Thoracic aorta (tissue), 2 donors: ENCODE results near the gene FAM13A. TPM values are rescaled to one million over a fixed set of nuclear protein-coding genes. Genes with fewer than 3 reads are reported as not detected.

Experiments
- ATAC-seq: fragments of 150-250 bp; one replicate; pipeline ENCODE4 v1.8.0; 2017; ENCODE audit warnings: low read depth; ENCODE audit not compliant: insufficient number of reproducible peaks, low FRiP score
- DNase-seq: peaks from one replicate; pipeline ENCODE4 v3.0.0-alpha.2; 2020; ENCODE audit warnings: low spot score
- H3K27ac ChIP-seq, 2 donors: fragments of 200-600 bp; sonication (generic); 1 replicate in 1 of 2; 2 replicates in 1 of 2; pipeline ENCODE4 v1.5.1; 2016; ENCODE audit warnings: mild to moderate bottlenecking in 2 of 2, moderate library complexity in 2 of 2
- H3K27me3 ChIP-seq: fragments of 200-600 bp; sonication (generic); replicated peaks from 2 replicates; pipeline ENCODE4 v1.6.0; 2016; ENCODE audit warnings: mild to moderate bottlenecking; ENCODE audit not compliant: insufficient read depth
- H3K36me3 ChIP-seq: fragments of 200-600 bp; sonication (generic); one replicate; pipeline ENCODE4 v1.5.1; 2016
- H3K4me1 ChIP-seq, 2 donors: fragments of 200-600 bp; sonication (generic); 1 replicate in 1 of 2; 2 replicates in 1 of 2; pipeline versions ENCODE4 v1.5.1 to v1.6.0; 2016; ENCODE audit warnings: low read depth in 2 of 2, mild to moderate bottlenecking in 1 of 2; ENCODE audit not compliant: control insufficient read depth in 1 of 2
- H3K4me3 ChIP-seq: fragments of 200-600 bp; sonication (generic); 2 replicates; pipeline ENCODE4 v1.5.1; 2016; ENCODE audit warnings: mild to moderate bottlenecking
- H3K9me3 ChIP-seq: fragments of 200-600 bp; sonication (generic); 2 replicates; pipeline ENCODE4 v1.5.1; 2016
- total RNA-seq, 2 donors: library from RNA; depleted of rRNA; stranded (reverse); fragments of >200 nt; gene quantifications; one replicate each; pipeline versions ENCODE4 v1.1.0 to v1.2.3, GENCODE V29; 2016
- TF ChIP-seq, protein P1 (sequence below): fragments of 200-600 bp; sonication (generic); IDR thresholded peaks from one replicate; pipeline ENCODE4 v1.5.1; 2019; ENCODE audit warnings: antibody characterized with exemption

The FAM13A gene
- total RNA-seq, 2 donors from 2014 or later = 27.3 to 32.5 TPM

DNA sequence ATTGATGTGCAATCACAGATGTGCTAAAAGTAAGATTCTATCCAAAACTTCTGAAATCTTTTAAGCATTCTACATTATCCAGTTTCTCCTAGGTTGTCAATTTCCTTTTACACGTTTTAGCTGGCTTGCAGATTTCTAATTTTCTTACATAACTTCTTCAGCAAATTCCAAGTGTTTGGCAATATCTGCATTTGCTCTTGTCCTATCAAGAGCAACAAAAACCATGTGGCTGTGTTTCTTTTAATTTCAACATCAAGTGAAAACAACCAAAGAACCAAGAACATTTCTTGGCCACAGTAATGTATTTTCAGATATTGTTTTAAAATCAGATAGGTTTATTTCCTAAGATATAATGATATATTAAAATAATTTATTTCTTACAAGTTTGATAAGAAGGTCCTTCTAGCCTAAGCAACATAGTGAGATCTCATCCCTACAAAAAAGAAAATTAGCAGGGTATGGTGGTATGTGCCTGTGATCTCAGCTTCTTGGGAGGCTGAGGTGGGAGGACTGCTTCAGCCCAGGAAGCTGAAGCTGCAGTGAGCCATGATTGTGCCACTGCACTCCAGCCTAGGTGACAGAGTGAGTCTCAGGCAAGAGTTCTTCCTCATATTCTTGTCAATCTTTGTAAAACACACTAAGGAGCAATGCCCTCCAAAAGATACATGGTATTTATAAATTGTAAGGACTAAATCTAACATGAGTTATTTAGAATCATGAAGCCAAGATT, 228.0 kb downstream of the FAM13A start:
- Histone ChIP-seq H3K9me3 (no peaks in the 10 kb centered on the region), H3K4me3 (no peak overlapping the region), H3K36me3 (no peaks in the 10 kb centered on the region), H3K4me1 (peaks cover 0 to 3% of the 10 kb centered on the region in 2 donors), H3K27ac (no peak overlapping the region), H3K27me3 (no peaks in the 10 kb centered on the region)
- ATAC-seq (no peak), DNase-seq (no peak)
- TF ChIP-seq, protein P1, sequence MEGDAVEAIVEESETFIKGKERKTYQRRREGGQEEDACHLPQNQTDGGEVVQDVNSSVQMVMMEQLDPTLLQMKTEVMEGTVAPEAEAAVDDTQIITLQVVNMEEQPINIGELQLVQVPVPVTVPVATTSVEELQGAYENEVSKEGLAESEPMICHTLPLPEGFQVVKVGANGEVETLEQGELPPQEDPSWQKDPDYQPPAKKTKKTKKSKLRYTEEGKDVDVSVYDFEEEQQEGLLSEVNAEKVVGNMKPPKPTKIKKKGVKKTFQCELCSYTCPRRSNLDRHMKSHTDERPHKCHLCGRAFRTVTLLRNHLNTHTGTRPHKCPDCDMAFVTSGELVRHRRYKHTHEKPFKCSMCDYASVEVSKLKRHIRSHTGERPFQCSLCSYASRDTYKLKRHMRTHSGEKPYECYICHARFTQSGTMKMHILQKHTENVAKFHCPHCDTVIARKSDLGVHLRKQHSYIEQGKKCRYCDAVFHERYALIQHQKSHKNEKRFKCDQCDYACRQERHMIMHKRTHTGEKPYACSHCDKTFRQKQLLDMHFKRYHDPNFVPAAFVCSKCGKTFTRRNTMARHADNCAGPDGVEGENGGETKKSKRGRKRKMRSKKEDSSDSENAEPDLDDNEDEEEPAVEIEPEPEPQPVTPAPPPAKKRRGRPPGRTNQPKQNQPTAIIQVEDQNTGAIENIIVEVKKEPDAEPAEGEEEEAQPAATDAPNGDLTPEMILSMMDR = no peak

DNA sequence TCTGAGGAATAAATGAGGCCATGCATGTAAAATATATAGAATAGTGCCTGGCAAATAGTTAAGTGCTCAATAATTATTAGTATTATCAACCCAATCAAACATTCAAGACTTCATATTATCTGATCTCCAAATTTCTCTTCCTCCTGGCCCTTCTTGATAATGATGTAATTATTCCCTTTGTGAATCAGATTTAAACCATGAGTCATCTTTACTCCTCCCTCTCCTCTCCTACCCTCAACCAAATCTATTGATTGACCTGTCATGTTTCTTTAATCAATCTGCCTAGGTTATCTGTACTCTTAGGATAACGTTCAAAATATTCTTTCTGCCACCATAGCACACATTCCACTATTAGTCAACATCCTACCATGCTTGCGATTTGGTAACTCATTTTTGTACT, 229.5 kb downstream of the FAM13A start:
- DNase-seq = no peak
- TF ChIP-seq, protein P1 = no peak
- Histone ChIP-seq H3K4me1 (peaks cover 0 to 4% of the 10 kb centered on the region in 2 donors), H3K27me3 (no peaks in the 10 kb centered on the region), H3K36me3 (no peaks in the 10 kb centered on the region), H3K9me3 (no peaks in the 10 kb centered on the region), H3K27ac (no peak overlapping the region), H3K4me3 (no peak overlapping the region)
- ATAC-seq = no peak

DNA sequence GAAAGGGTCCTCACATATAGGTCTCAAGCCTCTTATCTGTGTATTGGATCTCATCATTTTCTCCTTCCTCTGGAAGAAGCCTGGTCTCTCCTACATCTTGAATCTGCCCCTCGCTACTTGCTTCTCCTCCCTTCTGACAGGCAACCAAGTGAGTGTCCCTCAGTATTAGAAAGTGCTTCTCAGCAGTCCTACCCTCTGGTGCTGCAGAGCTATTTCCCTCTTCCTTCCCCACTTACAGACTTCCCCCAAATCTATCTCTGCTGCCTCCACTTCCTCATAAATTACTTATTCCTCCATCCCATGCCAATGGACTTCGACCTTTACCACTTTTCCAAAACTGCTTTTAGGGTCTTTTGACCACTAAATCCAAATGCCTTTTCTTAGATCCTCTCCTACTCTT, 230.2 kb downstream of the FAM13A start:
- no peak overlapping the region for H3K4me3 ChIP-seq
- H3K9me3 ChIP-seq = no peaks in the 10 kb centered on the region
- H3K36me3 ChIP-seq = no peaks in the 10 kb centered on the region
- no peak for ATAC-seq
- no peak overlapping the region for H3K27ac ChIP-seq
- H3K27me3 ChIP-seq = no peaks in the 10 kb centered on the region
- TF ChIP-seq, protein P1 = no peak
- no peak for DNase-seq
- peaks cover 5 to 11% of the 10 kb centered on the region in 2 donors for H3K4me1 ChIP-seq

DNA sequence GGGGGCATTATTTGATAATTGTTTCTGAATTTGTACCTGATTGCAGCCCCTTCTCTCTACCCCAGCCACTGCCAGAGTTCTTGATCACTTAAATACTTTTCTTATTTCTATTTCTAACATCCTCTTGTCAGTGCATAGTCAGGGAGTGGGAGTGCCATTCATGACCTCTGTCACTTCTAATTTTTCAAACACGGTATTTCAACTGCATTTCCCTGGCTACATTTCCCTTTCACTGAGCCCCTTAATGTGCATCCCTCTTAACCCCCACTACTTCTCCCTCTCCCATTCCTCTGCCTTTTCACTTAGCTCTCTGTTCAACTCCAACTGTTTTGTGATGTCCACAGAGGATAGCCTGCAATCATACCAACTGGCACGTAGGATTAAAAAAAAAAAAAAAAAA, 231.1 kb downstream of the FAM13A start:
- peaks cover 13 to 17% of the 10 kb centered on the region in 2 donors for H3K4me1 ChIP-seq
- H3K27me3 ChIP-seq = no peaks in the 10 kb centered on the region
- H3K36me3 ChIP-seq = no peaks in the 10 kb centered on the region
- H3K9me3 ChIP-seq = no peaks in the 10 kb centered on the region
- H3K27ac ChIP-seq = no peak overlapping the region
- ATAC-seq (no peak), DNase-seq (no peak)
- no peak overlapping the region for H3K4me3 ChIP-seq
- TF ChIP-seq, protein P1 = no peak

DNA sequence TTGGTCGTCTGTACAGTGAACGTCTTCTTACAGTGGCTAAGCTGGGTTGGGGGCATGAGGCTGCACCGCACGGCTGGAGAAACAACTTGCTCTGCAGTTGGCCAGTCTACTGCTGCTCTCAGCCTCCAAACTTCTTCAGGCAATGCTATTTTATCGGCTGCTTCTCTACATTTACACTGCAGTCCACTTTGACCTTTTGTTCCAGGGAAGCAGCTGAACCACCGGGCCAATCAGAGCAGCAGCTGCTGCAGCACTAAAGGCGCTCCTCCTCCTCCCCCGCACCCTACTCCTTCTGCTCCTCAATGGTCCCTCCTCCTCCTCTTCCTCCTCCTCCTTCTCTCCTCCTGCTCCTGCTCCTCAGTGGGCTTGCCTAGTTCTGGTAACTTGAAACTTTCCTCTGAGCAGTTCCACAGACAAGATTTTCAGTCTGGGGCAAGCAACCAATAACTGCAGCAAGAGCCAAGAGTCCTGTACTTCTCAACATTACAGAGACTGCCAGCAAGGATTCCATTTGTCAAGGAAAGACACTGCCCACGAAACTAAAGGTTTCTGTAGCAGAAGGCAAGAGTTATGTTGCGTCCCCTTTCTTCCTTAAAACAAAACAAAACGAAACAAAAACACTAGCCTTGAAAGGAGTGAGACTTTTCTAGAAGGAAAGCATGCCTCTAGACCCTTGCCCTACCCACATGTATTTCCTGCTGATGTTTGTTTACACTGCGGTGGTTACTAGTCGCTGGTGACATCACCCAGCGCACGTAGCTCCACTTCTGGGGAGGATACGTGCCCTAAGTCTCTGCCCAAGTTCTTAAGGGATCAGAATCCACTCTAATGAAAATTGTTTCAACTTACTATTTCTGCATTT, 233.7 kb downstream of the FAM13A start:
- H3K4me3 ChIP-seq = peak overlapping the region; percentile 78
- H3K9me3 ChIP-seq = no peaks in the 10 kb centered on the region
- peaks cover 31 to 37% of the 10 kb centered on the region in 2 donors for H3K4me1 ChIP-seq
- DNase-seq (peak; percentile 53), ATAC-seq (peak; percentile 85)
- TF ChIP-seq, protein P1 = no peak
- no peaks in the 10 kb centered on the region for H3K27me3 ChIP-seq
- peak overlapping the region; percentile 83 to 92 for H3K27ac ChIP-seq
- no peaks in the 10 kb centered on the region for H3K36me3 ChIP-seq
